Karpas-422 (cell line): Measurements from ENCODE around the gene ELMOD3. TPM values are rescaled to one million over a fixed set of nuclear protein-coding genes. Genes with fewer than 3 reads are reported as not detected.

Source experiments
- DNase-seq: peaks from one replicate; pipeline ENCODE4 v3.0.0-alpha.2; 2015
- H2AFZ ChIP-seq: fragments of 200-600 bp; sonication (generic); 2 replicates; pipeline ENCODE4 v1.6.1; 2014; ENCODE audit warnings: antibody characterized with exemption, low read length, mixed read lengths
- H3K27ac ChIP-seq: fragments of 200-600 bp; sonication (generic); 2 replicates; pipeline ENCODE4 v1.5.1; 2014; ENCODE audit warnings: mild to moderate bottlenecking, low read length, moderate library complexity
- H3K27me3 ChIP-seq: fragments of 200-600 bp; sonication (generic); 2 replicates; pipeline ENCODE4 v1.6.1; 2014; ENCODE audit warnings: low read length, mixed read lengths
- H3K36me3 ChIP-seq: fragments of 200-600 bp; sonication (generic); 2 replicates; pipeline ENCODE4 v1.6.1; 2014; ENCODE audit warnings: low read length, mixed read lengths; ENCODE audit not compliant: insufficient read depth
- H3K4me1 ChIP-seq: fragments of 200-600 bp; sonication (generic); 2 replicates; pipeline ENCODE4 v1.6.1; 2014; ENCODE audit warnings: mild to moderate bottlenecking, low read length, mixed read lengths
- H3K4me2 ChIP-seq: fragments of 200-600 bp; sonication (generic); 2 replicates; pipeline ENCODE4 v1.6.1; 2014; ENCODE audit warnings: low read length, low read depth, mild to moderate bottlenecking; ENCODE audit not compliant: poor library complexity, severe bottlenecking
- H3K4me3 ChIP-seq: fragments of 200-600 bp; sonication (generic); 2 replicates; pipeline ENCODE4 v1.5.1; 2014; ENCODE audit warnings: mild to moderate bottlenecking, antibody characterized with exemption, low read length, mixed read lengths
- H3K79me2 ChIP-seq: fragments of 200-600 bp; sonication (generic); 2 replicates; pipeline ENCODE4 v1.6.1; 2014; ENCODE audit warnings: mild to moderate bottlenecking, low read length, mixed read lengths
- H3K9ac ChIP-seq: fragments of 200-600 bp; sonication (generic); 2 replicates; pipeline ENCODE4 v1.6.0; 2014; ENCODE audit warnings: low read length
- H3K9me2 ChIP-seq: fragments of 200-600 bp; sonication (generic), shearing (Covaris generic); replicated peaks from 2 replicates; pipeline ENCODE4 v1.6.0; 2014; ENCODE audit warnings: mild to moderate bottlenecking, low read length, moderate library complexity; ENCODE audit not compliant: insufficient read depth
- H3K9me3 ChIP-seq: fragments of 300-700, 200-600 bp; sonication (generic); 2 replicates; pipeline ENCODE4 v1.6.1; 2014; ENCODE audit warnings: low read length, mixed read lengths
- H4K20me1 ChIP-seq: fragments of 200-600 bp; sonication (generic); 2 replicates; pipeline ENCODE4 v1.6.1; 2014; ENCODE audit warnings: mild to moderate bottlenecking, antibody characterized with exemption, low read length, low read depth; ENCODE audit not compliant: insufficient read depth
- total RNA-seq: library from RNA; depleted of rRNA; stranded (reverse); fragments of >200 nt; shearing (Covaris generic); gene quantifications from 2 replicates; pipeline ENCODE4 v1.2.3, GENCODE V29; 2014; ENCODE audit warnings: low replicate concordance

Gene ELMOD3
- total RNA-seq, 1 experiment from 2014 or later = 18.6 TPM

- peaks cover 25% of the 10 kb centered on the region for H3K4me1 ChIP-seq
- no peaks in the 10 kb centered on the region for H3K27me3 ChIP-seq
- no peak overlapping the region for H3K27ac ChIP-seq
- H3K36me3 ChIP-seq = no peaks in the 10 kb centered on the region
- no peak for DNase-seq
- peaks cover 7% of the 10 kb centered on the region; the same call in 1 of the 2 replicates for H3K79me2 ChIP-seq
- no peak overlapping the region for H2AFZ ChIP-seq
- no peaks in the 10 kb centered on the region for H3K9me3 ChIP-seq
- H3K4me2 ChIP-seq = no peak overlapping the region
- H3K9me2 ChIP-seq = no peaks in the 10 kb centered on the region
- no peaks in the 10 kb centered on the region for H4K20me1 ChIP-seq
- H3K4me3 ChIP-seq = no peak overlapping the region
- no peak overlapping the region for H3K9ac ChIP-seq
Measured at GRCh38 chr2:85414761-85415553, 60.4 kb downstream of the ELMOD3 start.

- Histone ChIP-seq H3K27me3 (no peaks in the 10 kb centered on the region), H3K36me3 (no peaks in the 10 kb centered on the region), H3K27ac (no peak overlapping the region), H3K9ac (no peak overlapping the region), H3K4me1 (peaks cover 30% of the 10 kb centered on the region), H3K79me2 (peaks cover 7% of the 10 kb centered on the region; the same call in 1 of the 2 replicates), H3K9me3 (no peaks in the 10 kb centered on the region), H3K9me2 (no peaks in the 10 kb centered on the region), H2AFZ (no peak overlapping the region), H3K4me2 (no peak overlapping the region), H4K20me1 (no peaks in the 10 kb centered on the region), H3K4me3 (no peak overlapping the region)
- DNase-seq = no peak
Measured at GRCh38 chr2:85415980-85416650, 61.5 kb downstream of the ELMOD3 start.

DNA sequence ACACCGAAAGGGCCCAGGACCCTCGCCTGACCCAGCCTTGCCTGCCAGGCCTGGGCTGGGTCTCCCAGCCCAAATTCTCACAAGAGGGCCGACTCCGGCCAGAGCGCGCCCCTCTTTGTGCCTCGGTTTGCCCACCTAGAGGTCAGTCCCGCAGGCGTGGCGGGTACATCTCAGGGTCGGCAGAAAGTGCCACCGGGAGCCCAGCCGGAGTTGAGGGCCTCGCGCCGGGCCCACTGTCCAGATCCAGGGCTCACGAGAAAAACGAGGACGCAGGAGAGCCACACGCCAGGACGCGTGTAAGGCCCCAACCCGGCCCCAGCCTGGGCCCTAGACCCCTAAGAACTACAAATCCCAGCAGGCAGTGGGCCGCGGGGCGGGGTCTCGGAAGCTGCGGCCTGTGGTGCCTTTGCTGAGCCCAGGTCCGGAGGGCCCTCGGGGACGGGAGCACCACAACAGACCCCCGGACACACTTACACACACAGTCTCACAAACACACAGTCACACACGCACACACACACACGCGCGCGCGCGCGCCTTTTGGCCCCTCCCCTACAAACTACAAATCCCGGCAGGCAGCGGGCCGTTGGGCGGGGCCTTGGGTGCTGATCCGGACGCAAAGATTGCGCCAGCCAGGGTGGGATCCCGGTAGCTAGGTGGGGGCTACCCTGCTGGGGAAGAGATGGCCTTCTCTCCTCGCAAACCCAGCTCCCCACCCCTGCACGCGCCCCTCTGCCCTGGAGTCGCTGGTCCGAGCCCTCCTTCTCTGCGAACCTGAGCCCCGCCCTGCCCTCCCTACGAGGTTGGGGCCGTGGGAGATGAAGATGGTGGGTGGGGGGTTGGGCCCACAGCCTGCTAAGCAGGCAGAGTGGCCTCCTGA lies 63.8 kb downstream of the ELMOD3 start, which contains the start of gene SH2D6:
Gene SH2D6 (plus strand): TSS at position 583 of the 877 bp plus-strand sequence. CDS start 10,752 bp downstream, outside the sequence.
- peak; percentile 96 for DNase-seq
- Histone ChIP-seq H3K27me3 (no peaks in the 10 kb centered on the region), H4K20me1 (no peaks in the 10 kb centered on the region), H3K9ac (peak within 1 kb of the TSS; percentile 89), H3K79me2 (peaks cover 7% of the 10 kb centered on the region; the same call in 1 of the 2 replicates), H3K4me3 (peak within 1 kb of the TSS; percentile 85), H3K9me3 (no peaks in the 10 kb centered on the region), H3K4me1 (peaks cover 30% of the 10 kb centered on the region), H2AFZ (peak within 1 kb of the TSS; percentile 96), H3K9me2 (no peaks in the 10 kb centered on the region), H3K4me2 (peak within 1 kb of the TSS; percentile 95), H3K36me3 (no peaks in the 10 kb centered on the region), H3K27ac (peak within 1 kb of the TSS; percentile 53)

DNA sequence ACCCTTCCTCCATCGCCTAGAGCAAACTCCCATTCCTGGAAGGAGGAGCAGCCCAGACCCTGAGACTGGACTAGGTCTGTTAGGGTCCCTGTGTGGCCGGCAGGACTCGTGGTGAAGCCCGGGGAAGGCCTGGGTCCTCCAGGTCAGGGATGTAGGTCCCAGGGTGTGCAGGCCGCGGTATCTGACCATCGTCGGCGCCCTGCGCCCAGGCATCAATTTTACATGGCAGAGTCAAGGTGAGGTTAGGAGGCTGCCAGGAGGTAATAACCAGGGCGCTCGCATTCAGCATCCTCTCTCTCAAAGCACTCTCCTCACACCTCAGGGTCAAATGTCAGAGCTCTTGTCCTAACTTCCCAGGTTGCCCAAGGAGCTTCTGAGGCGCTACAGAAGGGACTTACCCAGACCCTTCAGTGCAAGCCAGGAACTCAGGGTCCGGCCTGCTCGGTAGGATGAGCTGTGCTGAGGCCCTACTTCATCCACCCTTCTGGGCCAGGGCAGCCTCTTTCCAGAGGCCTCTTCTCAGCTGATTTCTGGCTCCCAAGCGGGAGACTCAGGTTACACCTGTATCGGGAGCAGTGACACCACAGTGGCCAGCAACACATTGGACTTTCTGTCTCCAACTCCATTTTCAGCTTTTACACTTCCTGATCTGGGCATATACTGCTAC lies 64.6 kb downstream of the ELMOD3 start:
- H4K20me1 ChIP-seq = no peaks in the 10 kb centered on the region
- peak; percentile 52 for DNase-seq
- peak overlapping the region; percentile 89 for H3K9ac ChIP-seq
- no peaks in the 10 kb centered on the region for H3K27me3 ChIP-seq
- H3K79me2 ChIP-seq = peaks cover 7% of the 10 kb centered on the region; the same call in 1 of the 2 replicates
- peak overlapping the region; percentile 53 for H3K27ac ChIP-seq
- peaks cover 30% of the 10 kb centered on the region for H3K4me1 ChIP-seq
- no peak overlapping the region; the same call in 1 of the 2 replicates for H2AFZ ChIP-seq
- peak overlapping the region; percentile 95 for H3K4me2 ChIP-seq
- peak overlapping the region; percentile 85 for H3K4me3 ChIP-seq
- no peaks in the 10 kb centered on the region for H3K9me2 ChIP-seq
- H3K36me3 ChIP-seq = no peaks in the 10 kb centered on the region
- no peaks in the 10 kb centered on the region for H3K9me3 ChIP-seq

GRCh38 chr2:85420536-85421259 lies 66.1 kb downstream of the ELMOD3 start:
- Histone ChIP-seq H3K27me3 (no peaks in the 10 kb centered on the region), H3K9me3 (no peaks in the 10 kb centered on the region), H3K36me3 (no peaks in the 10 kb centered on the region), H3K9me2 (no peaks in the 10 kb centered on the region), H3K9ac (peak overlapping the region; percentile 40), H3K4me2 (peak overlapping the region; percentile 95), H3K4me1 (peaks cover 30% of the 10 kb centered on the region), H3K79me2 (peaks cover 7% of the 10 kb centered on the region; the same call in 1 of the 2 replicates), H4K20me1 (no peaks in the 10 kb centered on the region), H2AFZ (peak overlapping the region; percentile 54), H3K4me3 (peak overlapping the region; percentile 42; the same call in 1 of the 2 replicates), H3K27ac (no peak overlapping the region)
- peak; percentile 97 for DNase-seq

DNA sequence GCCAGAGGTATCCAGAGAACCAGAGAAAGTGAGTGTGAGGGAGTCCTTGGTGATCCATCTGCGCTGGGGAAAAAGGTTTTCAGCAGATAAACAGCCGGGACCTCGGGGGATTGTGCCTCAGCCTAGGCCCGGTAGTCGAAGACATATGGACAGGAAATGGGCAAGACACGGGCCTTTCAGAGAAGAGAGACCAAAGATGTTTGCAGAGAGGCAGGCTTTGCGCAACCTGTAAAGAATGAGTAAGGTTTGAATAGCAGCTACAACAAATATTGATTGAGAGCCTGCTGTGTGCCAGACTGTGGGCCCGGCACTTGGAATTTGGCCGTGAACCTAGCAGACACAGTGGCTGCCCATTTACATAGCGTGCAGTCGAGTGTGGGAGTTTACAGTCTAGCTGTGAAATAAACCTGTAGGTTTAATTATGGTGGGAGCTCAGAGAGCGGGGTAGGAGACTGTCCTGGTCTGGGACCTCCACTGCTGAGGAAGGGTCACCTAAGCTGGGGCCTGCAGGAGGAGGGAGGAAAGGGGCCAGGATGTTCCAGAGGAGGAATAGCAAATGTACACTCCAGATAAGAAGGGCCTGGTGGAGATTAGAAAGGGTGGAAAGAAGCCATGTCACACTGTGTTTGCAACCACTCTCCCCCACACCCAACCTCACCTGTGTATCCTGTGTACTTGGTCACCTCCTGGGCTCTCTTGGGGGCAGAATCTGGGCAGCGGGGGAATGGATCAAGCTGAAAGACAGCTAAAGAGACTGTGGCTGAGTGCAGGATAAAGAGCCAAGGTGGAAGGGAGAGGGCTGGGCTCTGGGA lies 66.9 kb downstream of the ELMOD3 start:
- Histone ChIP-seq H3K27ac (no peak overlapping the region), H3K79me2 (peaks cover 7% of the 10 kb centered on the region; the same call in 1 of the 2 replicates), H2AFZ (peak overlapping the region; percentile 54; the same call in 1 of the 2 replicates), H3K9ac (no peak overlapping the region), H3K36me3 (no peaks in the 10 kb centered on the region), H4K20me1 (no peaks in the 10 kb centered on the region), H3K4me1 (peaks cover 30% of the 10 kb centered on the region), H3K4me2 (peak overlapping the region; percentile 95), H3K9me2 (no peaks in the 10 kb centered on the region), H3K9me3 (no peaks in the 10 kb centered on the region), H3K4me3 (no peak overlapping the region), H3K27me3 (no peaks in the 10 kb centered on the region)
- DNase-seq = no peak
